ENCODE measurements around the gene BOD1L1. TPM values are rescaled to one million over a fixed set of nuclear protein-coding genes. Genes with fewer than 3 reads are reported as not detected.

Gene BOD1L1
- total RNA-seq, 1 experiment from 2014 or later = 22.0 TPM

GRCh38 chr4:13547485-13548041 is 80.0 kb downstream of the BOD1L1 start:
- no peak for ATAC-seq
- H3K79me2 ChIP-seq (ENCODE audit: low read length) = no peaks in the 10 kb centered on the region
- peaks cover 25% of the 10 kb centered on the region for H3K27me3 ChIP-seq (ENCODE audit: low read length)
- intact Hi-C loops (cut with micrococcal nuclease) = loop anchor here (2.0 to 5.0 kb wide), 2 partner anchors 65 to 819 kb away; partner anchors contain the start of gene RAB28
- H3K9ac ChIP-seq (ENCODE audit: low read length) = no peak overlapping the region
- H3K9me2 ChIP-seq (replicated peaks; ENCODE audit: low read length) = no peaks in the 10 kb centered on the region
- no peak overlapping the region for H3K27ac ChIP-seq (ENCODE audit: low read length)
- TF ChIP-seq CTCF (conservative IDR thresholded peaks at IDR 0.05; ENCODE audit: low read depth, low read length) (no peak), EZH2phosphoT487 (IDR thresholded peaks at IDR 0.05; ENCODE audit: borderline replicate concordance, low read length) (no peak), EZH2 (IDR thresholded peaks at IDR 0.05; ENCODE audit: low read length, unreplicated experiment) (no peak)
- no peaks in the 10 kb centered on the region for H3K36me3 ChIP-seq (ENCODE audit: low read depth, low read length)
- peak overlapping the region; percentile 79 for H2AFZ ChIP-seq (ENCODE audit: low read length)
- no peaks in the 10 kb centered on the region for H3K9me3 ChIP-seq (ENCODE audit: low read length)
- H3K4me3 ChIP-seq (ENCODE audit: low read length) = peak overlapping the region; percentile 61
- H3K4me2 ChIP-seq (ENCODE audit: low read length) = peak overlapping the region; percentile 82
- no peaks in the 10 kb centered on the region for H4K20me1 ChIP-seq (ENCODE audit: low read length)
- peaks cover 8% of the 10 kb centered on the region for H3K4me1 ChIP-seq (ENCODE audit: insufficient read depth, low read length)
- no peaks in the 10 kb centered on the region for H3F3A ChIP-seq (ENCODE audit: low read length, unreplicated experiment)
- ChIA-PET POLR2A (ENCODE audit: unreplicated experiment) (no interaction called here), CTCF (no interaction called here)
- DNase-seq = no peak
- no TSS peak for BruUV-seq (replicated peaks)

GRCh38 chr4:13546941-13547484 is 80.5 kb downstream of the BOD1L1 start:
- TF ChIP-seq EZH2 (IDR thresholded peaks at IDR 0.05; ENCODE audit: low read length, unreplicated experiment) = no peak
- no peak for TF ChIP-seq CTCF (conservative IDR thresholded peaks at IDR 0.05; ENCODE audit: low read depth, low read length)
- no peak for TF ChIP-seq EZH2phosphoT487 (IDR thresholded peaks at IDR 0.05; ENCODE audit: borderline replicate concordance, low read length)
- no peak for ATAC-seq
- Histone ChIP-seq H3K27me3 (ENCODE audit: low read length) (peaks cover 25% of the 10 kb centered on the region), H3K79me2 (ENCODE audit: low read length) (no peaks in the 10 kb centered on the region), H3K4me2 (ENCODE audit: low read length) (peak overlapping the region; percentile 82), H3K36me3 (ENCODE audit: low read depth, low read length) (no peaks in the 10 kb centered on the region), H3K4me3 (ENCODE audit: low read length) (peak overlapping the region; percentile 61), H2AFZ (ENCODE audit: low read length) (peak overlapping the region; percentile 79; the same call in 1 of the 2 replicates), H3K9ac (ENCODE audit: low read length) (no peak overlapping the region), H3K27ac (ENCODE audit: low read length) (no peak overlapping the region), H3K9me2 (replicated peaks; ENCODE audit: low read length) (no peaks in the 10 kb centered on the region), H4K20me1 (ENCODE audit: low read length) (no peaks in the 10 kb centered on the region), H3K4me1 (ENCODE audit: insufficient read depth, low read length) (peaks cover 8% of the 10 kb centered on the region), H3F3A (ENCODE audit: low read length, unreplicated experiment) (no peaks in the 10 kb centered on the region), H3K9me3 (ENCODE audit: low read length) (no peaks in the 10 kb centered on the region)
- ChIA-PET CTCF (no interaction called here), POLR2A (ENCODE audit: unreplicated experiment) (no interaction called here)
- DNase-seq = no peak
- no TSS peak for BruUV-seq (replicated peaks)
- intact Hi-C loops (cut with micrococcal nuclease) = loop anchor here (5.0 kb wide), 1 partner anchor 65 kb away; the partner anchor contains the start of gene RAB28

Measured in PC-3 (cell line).